Kidney (tissue), 14 donors: Measurements from ENCODE around the gene TRAPPC12. TPM values are rescaled to one million over a fixed set of nuclear protein-coding genes. Genes with fewer than 3 reads are reported as not detected.

Experiments
- DNase-seq, 5 donors: peaks; one replicate each; pipeline ENCODE4 v3.0.0-alpha.2; 2013 to 2020
- FAIRE-seq: peaks from 2 replicates; lab custom pipeline; 2012; peaks lifted over from hg19 to GRCh38; lab: Jason Lieb, UNC
- H3K27ac ChIP-seq, 2 donors: one replicate each; pipeline ENCODE4 v1.7.0; 2013; ENCODE audit warnings: low read depth in 2 of 2, low read length in 2 of 2, inconsistent platforms in 1 of 2
- H3K27me3 ChIP-seq: one replicate; pipeline ENCODE4 v1.7.1; 2013; ENCODE audit warnings: low read length, inconsistent platforms; ENCODE audit not compliant: control insufficient read depth, insufficient read depth
- H3K36me3 ChIP-seq, 3 donors: one replicate each; pipeline versions ENCODE4 v1.7.0 to v1.7.1; 2013; ENCODE audit warnings: low read length in 3 of 3, control low read depth in 1 of 3, inconsistent platforms in 1 of 3; ENCODE audit not compliant: insufficient read depth in 3 of 3, control insufficient read depth in 2 of 3
- H3K4me1 ChIP-seq, 3 donors: one replicate each; pipeline versions ENCODE4 v1.7.0 to v1.7.1; 2013; ENCODE audit warnings: low read length in 3 of 3, inconsistent platforms in 1 of 3, low read depth in 1 of 3; ENCODE audit not compliant: control insufficient read depth in 2 of 3, insufficient read depth in 2 of 3
- H3K4me3 ChIP-seq, 3 donors: one replicate each; pipeline versions ENCODE4 v1.7.0 to v1.8.1; 2013; ENCODE audit warnings: low read length in 3 of 3, control low read depth in 1 of 3, inconsistent platforms in 1 of 3
- H3K9ac ChIP-seq, 3 donors: one replicate each; pipeline versions ENCODE4 v1.7.0 to v1.7.1; 2013; ENCODE audit warnings: low read length in 3 of 3, control low read depth in 1 of 3, inconsistent platforms in 1 of 3
- H3K9me3 ChIP-seq, 3 donors: one replicate each; pipeline versions ENCODE4 v1.7.0 to v1.7.1; 2013; ENCODE audit warnings: low read length in 3 of 3, control low read depth in 1 of 3, inconsistent platforms in 1 of 3; ENCODE audit not compliant: control insufficient read depth in 2 of 3, insufficient read depth in 1 of 3
- intact Hi-C: fragments of 100-400 bp; cut with DNase I; formaldehyde crosslinking; loops from one replicate; pipeline ENCODE4 v1.11.1; 2022
- polyA plus RNA-seq: library from polyadenylated mRNA; stranded (reverse); fragments of 350-450 nt; fragmentation: Illumina TruSeq; extraction: RNeasy Lipid Tissue Mini Kit (QIAGEN cat#74804); gene quantifications from one replicate; pipeline ENCODE4 v1.2.3, GENCODE V29; 2014; ENCODE audit warnings: low read depth, low replicate concordance; ENCODE audit not compliant: insufficient read depth
- total RNA-seq: library from RNA; stranded (reverse); fragmentation: NEBNext Ultra II Directional; extraction: Animal tissue kit (Norgen Biotek cat#: 25700); gene quantifications from one replicate; pipeline ENCODE4 v1.2.1, GENCODE V29; 2021
- TF ChIP-seq, protein P1 (sequence below): IDR thresholded peaks from 3 replicates; pipeline ENCODE4 v1.5.1; 2012; ENCODE audit warnings: mild to moderate bottlenecking, moderate library complexity, borderline replicate concordance; ENCODE audit not compliant: insufficient read depth; ENCODE audit errors: extremely low read depth
- donor health status: control.
- donor health status: control.
- donor health status: control.
- donor health status: control.
- donor health status: control.
- donor health status: DM: yes; HTN: yes; CAD: no.
- donor health status: Normal renal cell carcinoma (clear cell type).

The TRAPPC12 gene
- total and polyA plus RNA-seq, 2 donors from 2014 or later, result 81.6 to 104 TPM

DNA sequence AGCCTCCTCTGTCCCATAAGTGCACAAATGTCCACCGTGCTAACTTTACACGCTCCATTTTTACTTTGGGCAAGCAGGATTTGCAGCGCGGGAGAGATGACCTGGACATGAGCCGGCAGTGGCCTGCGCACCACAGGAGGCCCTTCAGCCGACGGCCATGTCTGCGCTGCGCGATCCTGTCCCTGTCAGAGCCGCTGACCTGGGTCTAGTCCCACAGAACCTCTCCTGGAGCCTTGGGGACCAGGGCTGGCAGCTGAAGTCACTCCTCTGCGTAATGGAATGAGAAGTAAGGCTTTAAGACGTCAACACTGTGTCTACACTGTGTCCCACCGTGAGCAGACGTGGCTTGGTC is 110.2 kb downstream of the TRAPPC12 start:
- intact Hi-C loops, result no loop called here
- TF ChIP-seq, protein P1, sequence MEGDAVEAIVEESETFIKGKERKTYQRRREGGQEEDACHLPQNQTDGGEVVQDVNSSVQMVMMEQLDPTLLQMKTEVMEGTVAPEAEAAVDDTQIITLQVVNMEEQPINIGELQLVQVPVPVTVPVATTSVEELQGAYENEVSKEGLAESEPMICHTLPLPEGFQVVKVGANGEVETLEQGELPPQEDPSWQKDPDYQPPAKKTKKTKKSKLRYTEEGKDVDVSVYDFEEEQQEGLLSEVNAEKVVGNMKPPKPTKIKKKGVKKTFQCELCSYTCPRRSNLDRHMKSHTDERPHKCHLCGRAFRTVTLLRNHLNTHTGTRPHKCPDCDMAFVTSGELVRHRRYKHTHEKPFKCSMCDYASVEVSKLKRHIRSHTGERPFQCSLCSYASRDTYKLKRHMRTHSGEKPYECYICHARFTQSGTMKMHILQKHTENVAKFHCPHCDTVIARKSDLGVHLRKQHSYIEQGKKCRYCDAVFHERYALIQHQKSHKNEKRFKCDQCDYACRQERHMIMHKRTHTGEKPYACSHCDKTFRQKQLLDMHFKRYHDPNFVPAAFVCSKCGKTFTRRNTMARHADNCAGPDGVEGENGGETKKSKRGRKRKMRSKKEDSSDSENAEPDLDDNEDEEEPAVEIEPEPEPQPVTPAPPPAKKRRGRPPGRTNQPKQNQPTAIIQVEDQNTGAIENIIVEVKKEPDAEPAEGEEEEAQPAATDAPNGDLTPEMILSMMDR, result no peak
- peak in 1 of 5 donors; percentile 42 for DNase-seq
- peaks cover 3 to 9% (median 5%) of the 10 kb centered on the region in 3 donors for H3K4me1 ChIP-seq
- H3K9me3 ChIP-seq, result no peaks in the 10 kb centered on the region
- H3K36me3 ChIP-seq, result no peaks in the 10 kb centered on the region
- no peak for FAIRE-seq
- H3K4me3 ChIP-seq, result no peak overlapping the region
- no peak overlapping the region for H3K27ac ChIP-seq
- no peaks in the 10 kb centered on the region for H3K27me3 ChIP-seq
- H3K9ac ChIP-seq, result no peak overlapping the region

DNA sequence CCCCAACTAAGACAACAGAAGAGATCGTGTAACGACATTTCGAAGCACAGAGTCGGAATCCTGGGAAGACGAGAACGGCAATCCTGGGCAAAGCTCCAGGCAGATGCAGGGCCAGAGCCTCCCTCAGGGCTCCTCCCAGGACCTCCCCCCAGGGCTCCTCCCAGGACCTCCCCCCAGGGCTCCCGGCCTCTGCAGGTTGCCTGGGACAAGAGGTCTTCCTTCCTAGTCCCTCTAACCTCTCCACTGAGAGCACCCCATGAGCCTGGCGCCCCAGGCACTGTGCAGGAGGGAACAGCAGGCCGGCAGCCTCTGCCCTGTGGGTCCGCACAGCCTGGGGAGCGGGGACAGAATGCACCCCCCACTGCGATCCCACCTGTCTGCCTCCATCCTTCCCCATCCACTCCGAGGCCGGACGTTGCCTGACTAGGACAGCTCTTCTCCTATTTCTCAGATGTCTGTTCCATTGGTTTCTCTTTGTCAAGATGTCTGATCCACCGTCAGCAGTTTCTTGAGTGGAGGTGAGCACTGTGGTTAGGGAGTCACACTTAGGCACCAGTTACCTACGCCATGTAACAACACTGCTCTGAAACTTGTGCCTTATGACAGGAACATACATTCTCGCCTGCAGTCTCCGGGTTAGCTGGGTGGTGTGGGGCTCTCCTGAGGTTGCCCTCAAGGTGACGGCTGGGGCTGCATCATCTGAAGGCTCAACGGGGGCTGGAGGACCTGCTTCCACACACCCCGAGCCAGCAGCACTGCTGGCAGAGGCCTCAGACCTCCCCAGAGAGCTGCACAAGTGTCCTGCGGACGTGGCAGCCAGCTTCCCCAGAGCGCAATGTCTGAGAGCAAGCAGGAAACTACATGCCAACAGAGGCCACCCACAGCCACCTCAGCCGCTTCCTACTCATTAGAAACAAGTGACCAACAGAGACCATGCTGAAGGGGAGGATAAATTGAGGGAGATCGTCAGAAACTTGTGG is 111.0 kb downstream of the TRAPPC12 start:
- no peak overlapping the region for H3K27ac ChIP-seq
- H3K9me3 ChIP-seq, result no peaks in the 10 kb centered on the region
- TF ChIP-seq, protein P1, result no peak
- DNase-seq (peak in 1 of 5 donors; percentile 62), FAIRE-seq (no peak)
- peaks cover 3 to 9% (median 5%) of the 10 kb centered on the region in 3 donors for H3K4me1 ChIP-seq
- no peak overlapping the region for H3K9ac ChIP-seq
- intact Hi-C loops, result no loop called here
- no peaks in the 10 kb centered on the region for H3K27me3 ChIP-seq
- H3K4me3 ChIP-seq, result no peak overlapping the region
- peaks cover 0 to 3% (median 0%) of the 10 kb centered on the region in 3 donors for H3K36me3 ChIP-seq

DNA sequence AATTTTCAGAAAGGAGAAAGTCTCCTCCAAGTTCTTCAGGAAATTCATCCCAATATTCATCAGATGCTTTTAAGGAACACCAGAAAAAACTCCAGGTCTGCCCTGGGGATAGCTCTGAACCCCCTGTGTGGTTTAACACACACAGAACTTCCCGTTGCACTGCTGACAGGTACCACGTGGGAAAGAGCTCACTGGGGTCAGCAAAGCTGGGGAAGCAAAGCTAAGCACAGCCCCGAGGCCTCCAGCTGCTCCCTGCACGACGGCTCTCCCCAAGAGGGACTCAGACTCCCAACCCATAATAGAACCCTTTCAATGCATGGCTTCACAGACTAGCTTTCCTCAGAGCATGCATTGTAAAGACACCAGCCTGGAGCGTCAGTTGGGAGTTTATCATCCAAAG is 111.8 kb downstream of the TRAPPC12 start:
- TF ChIP-seq, protein P1, result no peak
- Histone ChIP-seq H3K4me3 (no peak overlapping the region), H3K27me3 (no peaks in the 10 kb centered on the region), H3K9me3 (no peaks in the 10 kb centered on the region), H3K9ac (no peak overlapping the region), H3K36me3 (peaks cover 0 to 3% (median 0%) of the 10 kb centered on the region in 3 donors), H3K27ac (no peak overlapping the region), H3K4me1 (peaks cover 3 to 9% (median 5%) of the 10 kb centered on the region in 3 donors)
- intact Hi-C loops, result no loop called here
- DNase-seq (peak in 2 of 5 donors; percentile 17 to 34), FAIRE-seq (no peak)
